Panc1 (cell line): ENCODE results near the gene UFD1. TPM values are rescaled to one million over a fixed set of nuclear protein-coding genes. Genes with fewer than 3 reads are reported as not detected.

ENCODE experiments used
- ATAC-seq: fragments of 200-7000 bp; cut with Tn5 transposase; 2 replicates; pipeline ENCODE4 v1.9.1; 2020; ENCODE audit warnings: mild to moderate bottlenecking, moderate library complexity
- BruUV-seq: library from RNA; stranded (reverse); fragments of 400-500 nt; replicated peaks from 2 replicates; lab custom pipeline; 2021; lab: Mats Ljungman, UMichigan
- CTCF ChIA-PET: fragments of 300-600 bp; sonication (Branson Sonifier 250); formaldehyde crosslinking; loops from one replicate; lab custom pipeline; 2022; ENCODE audit warnings: antibody characterized with exemption; lab: Charles Lee
- POLR2A ChIA-PET: fragments of 300-600 bp; sonication (Branson Sonifier 250); formaldehyde crosslinking; loops from one replicate; lab custom pipeline; 2022; ENCODE audit warnings: antibody characterized with exemption; lab: Charles Lee
- DNase-seq: peaks from one replicate; pipeline ENCODE4 v3.0.0-alpha.2; 2010; ENCODE audit warnings: low read depth, low spot score
- H3K27ac ChIP-seq: 2 replicates; pipeline ENCODE4 v1.5.1; 2011; ENCODE audit warnings: mild to moderate bottlenecking, low read length, inconsistent platforms
- H3K27me3 ChIP-seq: fragments of 200-500 bp; sonication (Bioruptor generic); 2 replicates; pipeline ENCODE4 v1.6.0; 2014; ENCODE audit warnings: low read length, inconsistent platforms; ENCODE audit not compliant: control insufficient read depth, insufficient read depth
- H3K36me3 ChIP-seq: fragments of 200-500 bp; sonication (Bioruptor generic); 2 replicates; pipeline ENCODE4 v1.5.1; 2014; ENCODE audit warnings: inconsistent platforms, mild to moderate bottlenecking, low read length, moderate library complexity; ENCODE audit not compliant: control insufficient read depth, insufficient read depth
- H3K4me1 ChIP-seq: 2 replicates; pipeline ENCODE4 v1.5.1; 2011; ENCODE audit warnings: inconsistent platforms, mild to moderate bottlenecking, low read length, moderate library complexity; ENCODE audit not compliant: control insufficient read depth, insufficient read depth
- H3K4me3 ChIP-seq, 2 experiments: 2 replicates each; pipeline ENCODE4 v1.5.1; 2011 to 2012; ENCODE audit warnings: low read depth in 2 of 2, low read length in 2 of 2, mild to moderate bottlenecking in 2 of 2, inconsistent platforms in 1 of 2, moderate library complexity in 1 of 2
- H3K9me3 ChIP-seq: fragments of 200-500 bp; sonication (Bioruptor generic); 2 replicates; pipeline ENCODE4 v1.5.1; 2014; ENCODE audit warnings: low read depth, mild to moderate bottlenecking, inconsistent platforms, low read length, moderate library complexity; ENCODE audit not compliant: control insufficient read depth, insufficient read depth
- POLR2AphosphoS5 ChIP-seq: IDR thresholded peaks from 2 replicates; pipeline ENCODE4 v1.6.1; 2012; ENCODE audit warnings: mild to moderate bottlenecking, low read depth, low read length, moderate library complexity
- SIN3A ChIP-seq: IDR thresholded peaks from 2 replicates; pipeline ENCODE4 v1.6.1; 2012; ENCODE audit warnings: low read depth, mild to moderate bottlenecking, low read length, moderate library complexity, borderline replicate concordance; ENCODE audit not compliant: insufficient read depth
- TCF7L2 ChIP-seq: IDR thresholded peaks from 2 replicates; pipeline ENCODE4 v1.6.1; 2011; ENCODE audit warnings: mild to moderate bottlenecking, low read depth, low read length, inconsistent platforms
- in situ Hi-C: cut with HindIII; loops from 2 replicates; pipeline ENCODE4 v1.10.0; 2016; ENCODE audit warnings: low sequenced_read_pairs, low pct_unique_long_range_greater_than_20kb
- intact Hi-C: fragments of 100-400 bp; cut with micrococcal nuclease; formaldehyde crosslinking; loops from one replicate; pipeline ENCODE4 v1.10.0; 2022; ENCODE audit not compliant: unreplicated experiment
- total RNA-seq: library from RNA; stranded (reverse); gene quantifications from one replicate; pipeline ENCODE4 v1.2.1, GENCODE V29; 2021; ENCODE audit not compliant: unreplicated experiment
- TF ChIP-seq, protein P1 (sequence below): fragments of 450-650 bp; IDR thresholded peaks from 2 replicates; pipeline ENCODE4 v1.5.1; 2017; ENCODE audit warnings: mild to moderate bottlenecking
- TF ChIP-seq, protein P2 (sequence below), 2 experiments: IDR thresholded peaks; 2 replicates each; pipeline ENCODE4 v1.6.1; 2011 to 2012; ENCODE audit warnings: low read depth in 2 of 2, control low read depth in 1 of 2, low read length in 1 of 2, mild to moderate bottlenecking in 1 of 2, moderate library complexity in 1 of 2; ENCODE audit not compliant: insufficient read depth in 1 of 2

Gene UFD1
- total RNA-seq, 1 experiment from 2014 or later = 82.8 TPM

DNA sequence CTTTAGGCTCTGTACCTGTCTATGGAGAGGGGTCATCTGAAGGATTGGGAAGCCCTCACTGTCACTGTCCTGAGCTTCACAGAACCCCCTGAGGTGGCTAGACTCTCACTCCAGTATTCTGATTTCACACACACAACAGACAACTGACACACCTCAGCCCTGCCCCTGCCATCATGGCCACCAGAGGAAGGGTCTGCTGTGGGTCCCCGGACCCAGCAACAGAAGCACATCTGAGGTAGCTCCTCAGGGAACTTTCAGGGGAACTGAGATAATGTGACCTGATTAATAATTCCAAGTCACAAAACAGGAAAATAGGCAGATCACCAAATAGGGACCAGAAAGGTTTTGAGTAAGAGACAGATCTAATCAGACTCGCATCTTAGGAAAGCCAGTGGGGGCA lies 24.0 kb downstream of the UFD1 start:
- in situ Hi-C loops = no loop called here
- Histone ChIP-seq H3K27ac (no peak overlapping the region), H3K9me3 (no peaks in the 10 kb centered on the region), H3K4me1 (no peaks in the 10 kb centered on the region), H3K27me3 (no peaks in the 10 kb centered on the region), H3K4me3 (no peak overlapping the region), H3K36me3 (peaks cover 3% of the 10 kb centered on the region; the same call in 1 of the 2 replicates)
- no peak for DNase-seq
- ChIA-PET POLR2A (no interaction called here), CTCF (no interaction called here)
- intact Hi-C loops = no loop called here
- no TSS peak for BruUV-seq
- no peak for TF ChIP-seq POLR2AphosphoS5
- TF ChIP-seq SIN3A = no peak
- TF ChIP-seq, protein P1, sequence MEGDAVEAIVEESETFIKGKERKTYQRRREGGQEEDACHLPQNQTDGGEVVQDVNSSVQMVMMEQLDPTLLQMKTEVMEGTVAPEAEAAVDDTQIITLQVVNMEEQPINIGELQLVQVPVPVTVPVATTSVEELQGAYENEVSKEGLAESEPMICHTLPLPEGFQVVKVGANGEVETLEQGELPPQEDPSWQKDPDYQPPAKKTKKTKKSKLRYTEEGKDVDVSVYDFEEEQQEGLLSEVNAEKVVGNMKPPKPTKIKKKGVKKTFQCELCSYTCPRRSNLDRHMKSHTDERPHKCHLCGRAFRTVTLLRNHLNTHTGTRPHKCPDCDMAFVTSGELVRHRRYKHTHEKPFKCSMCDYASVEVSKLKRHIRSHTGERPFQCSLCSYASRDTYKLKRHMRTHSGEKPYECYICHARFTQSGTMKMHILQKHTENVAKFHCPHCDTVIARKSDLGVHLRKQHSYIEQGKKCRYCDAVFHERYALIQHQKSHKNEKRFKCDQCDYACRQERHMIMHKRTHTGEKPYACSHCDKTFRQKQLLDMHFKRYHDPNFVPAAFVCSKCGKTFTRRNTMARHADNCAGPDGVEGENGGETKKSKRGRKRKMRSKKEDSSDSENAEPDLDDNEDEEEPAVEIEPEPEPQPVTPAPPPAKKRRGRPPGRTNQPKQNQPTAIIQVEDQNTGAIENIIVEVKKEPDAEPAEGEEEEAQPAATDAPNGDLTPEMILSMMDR = no peak
- TF ChIP-seq TCF7L2 = no peak
- TF ChIP-seq, protein P2, sequence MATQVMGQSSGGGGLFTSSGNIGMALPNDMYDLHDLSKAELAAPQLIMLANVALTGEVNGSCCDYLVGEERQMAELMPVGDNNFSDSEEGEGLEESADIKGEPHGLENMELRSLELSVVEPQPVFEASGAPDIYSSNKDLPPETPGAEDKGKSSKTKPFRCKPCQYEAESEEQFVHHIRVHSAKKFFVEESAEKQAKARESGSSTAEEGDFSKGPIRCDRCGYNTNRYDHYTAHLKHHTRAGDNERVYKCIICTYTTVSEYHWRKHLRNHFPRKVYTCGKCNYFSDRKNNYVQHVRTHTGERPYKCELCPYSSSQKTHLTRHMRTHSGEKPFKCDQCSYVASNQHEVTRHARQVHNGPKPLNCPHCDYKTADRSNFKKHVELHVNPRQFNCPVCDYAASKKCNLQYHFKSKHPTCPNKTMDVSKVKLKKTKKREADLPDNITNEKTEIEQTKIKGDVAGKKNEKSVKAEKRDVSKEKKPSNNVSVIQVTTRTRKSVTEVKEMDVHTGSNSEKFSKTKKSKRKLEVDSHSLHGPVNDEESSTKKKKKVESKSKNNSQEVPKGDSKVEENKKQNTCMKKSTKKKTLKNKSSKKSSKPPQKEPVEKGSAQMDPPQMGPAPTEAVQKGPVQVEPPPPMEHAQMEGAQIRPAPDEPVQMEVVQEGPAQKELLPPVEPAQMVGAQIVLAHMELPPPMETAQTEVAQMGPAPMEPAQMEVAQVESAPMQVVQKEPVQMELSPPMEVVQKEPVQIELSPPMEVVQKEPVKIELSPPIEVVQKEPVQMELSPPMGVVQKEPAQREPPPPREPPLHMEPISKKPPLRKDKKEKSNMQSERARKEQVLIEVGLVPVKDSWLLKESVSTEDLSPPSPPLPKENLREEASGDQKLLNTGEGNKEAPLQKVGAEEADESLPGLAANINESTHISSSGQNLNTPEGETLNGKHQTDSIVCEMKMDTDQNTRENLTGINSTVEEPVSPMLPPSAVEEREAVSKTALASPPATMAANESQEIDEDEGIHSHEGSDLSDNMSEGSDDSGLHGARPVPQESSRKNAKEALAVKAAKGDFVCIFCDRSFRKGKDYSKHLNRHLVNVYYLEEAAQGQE (IDR thresholded peaks at IDR 0.05; ENCODE audit: insufficient read depth in 1 of 2, low read depth in 2 of 2, low read length in 1 of 2) = no peak
- ATAC-seq = no peak

DNA sequence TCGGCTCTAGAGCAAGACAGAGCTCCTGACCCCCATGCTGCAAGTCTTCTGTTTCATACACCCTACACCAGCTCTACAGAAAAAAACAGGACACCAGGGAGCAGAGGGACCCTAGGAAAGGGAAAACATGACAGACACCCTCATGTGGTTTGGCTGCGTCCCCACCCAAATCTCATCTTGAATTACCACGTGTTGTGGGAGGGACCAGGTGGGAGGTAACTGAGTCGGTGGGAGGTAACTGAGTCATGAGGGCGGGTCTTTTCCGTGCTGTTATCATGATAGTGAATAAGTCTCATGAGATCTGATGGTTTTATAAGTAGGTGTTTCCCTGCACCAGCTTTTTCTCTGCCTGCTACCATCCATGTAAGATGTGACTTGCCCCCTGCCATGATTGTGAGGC lies 24.8 kb downstream of the UFD1 start:
- intact Hi-C loops (no loop called here), in situ Hi-C loops (no loop called here)
- Histone ChIP-seq H3K36me3 (peaks cover 3% of the 10 kb centered on the region; the same call in 1 of the 2 replicates), H3K27me3 (no peaks in the 10 kb centered on the region), H3K27ac (no peak overlapping the region), H3K4me1 (no peaks in the 10 kb centered on the region), H3K9me3 (no peaks in the 10 kb centered on the region), H3K4me3 (no peak overlapping the region)
- POLR2A ChIA-PET = no interaction called here
- ATAC-seq (no peak), DNase-seq (no peak)
- CTCF ChIA-PET = no interaction called here
- TF ChIP-seq SIN3A (no peak), TCF7L2 (no peak), POLR2AphosphoS5 (no peak)
- TF ChIP-seq, protein P2 (IDR thresholded peaks at IDR 0.05; ENCODE audit: insufficient read depth in 1 of 2, low read depth in 2 of 2, low read length in 1 of 2) = no peak
- TF ChIP-seq, protein P1 = no peak
- BruUV-seq = no TSS peak
